GM12878 (cell line): ENCODE results near the gene DIRAS1. TPM values are rescaled to one million over a fixed set of nuclear protein-coding genes. Genes with fewer than 3 reads are reported as not detected.

Experiments
- ATAC-seq: fragments of 200-7000 bp; cut with Tn5 transposase; 3 replicates; pipeline ENCODE4 v1.9.1; 2020; ENCODE audit warnings: mild to moderate bottlenecking, moderate library complexity
- BruUV-seq: library from RNA; stranded (reverse); fragments of 400-500 nt; replicated peaks from 2 replicates; lab custom pipeline; 2021; lab: Mats Ljungman, UMichigan
- CTCF ChIA-PET: fragments of 300-600 bp; sonication (Branson Sonifier 250); formaldehyde crosslinking; extraction: SDS; loops from one replicate; lab custom pipeline; 2021; ENCODE audit warnings: inconsistent platforms; lab: Yijun Ruan, JAX
- POLR2A ChIA-PET: fragments of 350-600 bp; formaldehyde crosslinking; extraction: SDS; loops from one replicate; lab custom pipeline; 2021; ENCODE audit warnings: inconsistent platforms; lab: Charles Lee
- RAD21 ChIA-PET: fragments of 300-600 bp; sonication (Branson Sonifier 250); formaldehyde crosslinking; loops from one replicate; lab custom pipeline; 2023; ENCODE audit warnings: antibody characterized with exemption; ENCODE audit not compliant: unreplicated experiment; lab: Charles Lee
- SMC1A ChIA-PET: fragments of 300-600 bp; sonication (Branson Sonifier 250); formaldehyde crosslinking; loops from one replicate; lab custom pipeline; 2023; ENCODE audit not compliant: unreplicated experiment, uncharacterized antibody; lab: Charles Lee
- DNase-seq: peaks from one replicate; pipeline ENCODE4 v3.0.0-alpha.2; 2011; ENCODE audit warnings: low read depth, low spot score
- FAIRE-seq: peaks from 3 replicates; lab custom pipeline; 2011; peaks lifted over from hg19 to GRCh38; lab: Jason Lieb, UNC
- H2AFZ ChIP-seq: 2 replicates; pipeline ENCODE4 v1.6.0; 2011; ENCODE audit warnings: low read depth, low read length, control low read depth; ENCODE audit not compliant: control insufficient read depth
- H3K27ac ChIP-seq: 2 replicates; pipeline ENCODE4 v1.5.1; 2011; ENCODE audit warnings: control low read depth; ENCODE audit not compliant: control insufficient read depth, insufficient read depth
- H3K27me3 ChIP-seq, 2 experiments: replicated peaks in 1 of 2; 2 replicates each; pipeline versions ENCODE4 v1.6.0 to v1.6.1; 2011; ENCODE audit warnings: low read length in 1 of 2; ENCODE audit not compliant: control insufficient read depth in 2 of 2, insufficient read depth in 2 of 2
- H3K36me3 ChIP-seq, 2 experiments: 2 replicates each; pipeline ENCODE4 v1.5.1; 2011; ENCODE audit warnings: low read length in 1 of 2; ENCODE audit not compliant: control insufficient read depth in 2 of 2, insufficient read depth in 2 of 2
- H3K4me1 ChIP-seq: 2 replicates; pipeline ENCODE4 v1.6.1; 2011; ENCODE audit warnings: mild to moderate bottlenecking, low read length, moderate library complexity, mixed read lengths; ENCODE audit not compliant: control insufficient read depth, insufficient read depth
- H3K4me2 ChIP-seq: 2 replicates; pipeline ENCODE4 v1.6.0; 2011; ENCODE audit warnings: control low read depth; ENCODE audit not compliant: control insufficient read depth, insufficient read depth
- H3K4me3 ChIP-seq: fragments of 200-600 bp; sonication (generic); 2 replicates; pipeline ENCODE4 v1.5.1; 2016
- H3K79me2 ChIP-seq: 2 replicates; pipeline ENCODE4 v1.6.0; 2011; ENCODE audit warnings: low read length; ENCODE audit not compliant: control insufficient read depth, insufficient read depth
- H3K9ac ChIP-seq: 2 replicates; pipeline ENCODE4 v1.8.0; 2011; ENCODE audit warnings: low read length, control low read depth, mixed read lengths; ENCODE audit not compliant: control insufficient read depth, insufficient read depth
- H3K9me3 ChIP-seq: replicated peaks from 3 replicates; pipeline ENCODE4 v1.5.1; 2011; ENCODE audit warnings: mild to moderate bottlenecking, low read length; ENCODE audit not compliant: control insufficient read depth, insufficient read depth
- H4K20me1 ChIP-seq: 2 replicates; pipeline ENCODE4 v1.6.0; 2011; ENCODE audit not compliant: control insufficient read depth, insufficient read depth
- ATF3 ChIP-seq: IDR thresholded peaks from 2 replicates; pipeline ENCODE4 v1.6.1; 2011; ENCODE audit warnings: low read depth, mild to moderate bottlenecking, low read length, moderate library complexity, borderline replicate concordance; ENCODE audit errors: extremely low read depth
- HDAC6 ChIP-seq: fragments of 200-600 bp; sonication (generic); IDR thresholded peaks from one replicate; pipeline ENCODE4 v1.8.0; 2017; ENCODE audit warnings: antibody characterized with exemption; ENCODE audit not compliant: unreplicated experiment
- HDGF ChIP-seq: fragments of 450-650 bp; IDR thresholded peaks from 2 replicates; pipeline ENCODE4 v1.6.1; 2016; ENCODE audit warnings: antibody characterized with exemption
- IKZF1 ChIP-seq: fragments of 450-650 bp; conservative IDR thresholded peaks from 2 replicates; pipeline ENCODE4 v1.6.1; 2017; ENCODE audit warnings: antibody characterized with exemption, mild to moderate bottlenecking
- MEF2B ChIP-seq: fragments of 450-650 bp; IDR thresholded peaks from 2 replicates; pipeline ENCODE4 v1.6.1; 2018; ENCODE audit warnings: mild to moderate bottlenecking, moderate library complexity; ENCODE audit not compliant: partially characterized antibody, poor library complexity, severe bottlenecking
- MLLT1 ChIP-seq: fragments of 450-650 bp; IDR thresholded peaks from 2 replicates; pipeline ENCODE4 v1.6.1; 2016; ENCODE audit warnings: mild to moderate bottlenecking
- NFYB ChIP-seq: IDR thresholded peaks from 2 replicates; pipeline ENCODE4 v1.6.1; 2011; ENCODE audit warnings: low read depth, mild to moderate bottlenecking, low read length, improper control_type of control experiment, moderate library complexity; ENCODE audit not compliant: insufficient read depth
- PKNOX1 ChIP-seq: fragments of 450-650 bp; IDR thresholded peaks from 2 replicates; pipeline ENCODE4 v1.6.1; 2016; ENCODE audit warnings: mild to moderate bottlenecking
- POLR2A ChIP-seq: IDR thresholded peaks from 2 replicates; pipeline ENCODE4 v1.6.1; 2011; ENCODE audit warnings: low read depth, mild to moderate bottlenecking, low read length
- SP1 ChIP-seq: IDR thresholded peaks from one replicate; pipeline ENCODE4 v1.6.1; 2011; ENCODE audit warnings: low read depth, low read length
- TARDBP ChIP-seq: IDR thresholded peaks from 2 replicates; pipeline ENCODE4 v1.6.1; 2016; ENCODE audit warnings: borderline replicate concordance
- YY1 ChIP-seq: IDR thresholded peaks from 2 replicates; pipeline ENCODE4 v1.6.1; 2011; ENCODE audit warnings: low read depth, mild to moderate bottlenecking, low read length
- ZBED1 ChIP-seq: IDR thresholded peaks from 2 replicates; pipeline ENCODE4 v1.6.1; 2016; ENCODE audit warnings: borderline replicate concordance
- WGBS: methylation state at CpG from one replicate; pipeline ENCODE4 v1.1.6; 2016; ENCODE audit warnings: low lambda C conversion rate; ENCODE audit not compliant: insufficient replicate concordance, insufficient coverage; ENCODE audit errors: missing lambda C conversion rate; 5-methylcytosine and 5-hydroxymethylcytosine counted together
- in situ Hi-C: fragments of 300-500 bp; cut with MboI; formaldehyde crosslinking; loops from 9 replicates; pipeline ENCODE4 v1.14.3; 2018; ENCODE audit warnings: mixed read lengths
- intact Hi-C: fragments of 100-400 bp; cut with micrococcal nuclease; formaldehyde crosslinking; loops from one replicate; pipeline ENCODE4 v1.14.2; 2022; ENCODE audit not compliant: unreplicated experiment
- polyA plus RNA-seq, 11 experiments: library from polyadenylated mRNA; depleted of rRNA in 4 of 11; unstranded in 6 of 11; stranded (reverse) in 5 of 11; fragments of >200 nt; fragmentation: Nextera tagmentation in 4 of 11; fragmentation: Illumina TruSeq in 1 of 11; extraction: Ambion mirVana in 4 of 11; extraction: Trizol in 1 of 11; gene quantifications; 1 replicate in 1 of 11; 2 replicates in 10 of 11; pipeline versions ENCODE4 v1.2.1 to v1.2.3, GENCODE V29; 2011 to 2016; ENCODE audit warnings: inconsistent platforms in 2 of 11, missing spikeins in 2 of 11, low read depth in 1 of 11
- total RNA-seq, 4 experiments: library from RNA; depleted of rRNA in 3 of 4; stranded (reverse); fragments of >200 nt in 3 of 4; fragmentation: Illumina TruSeq in 1 of 4; extraction: Trizol in 1 of 4; gene quantifications; 2 replicates each; pipeline versions ENCODE4 v1.2.1 to v1.2.3, GENCODE V29; 2013 to 2021

DIRAS1 gene
- total and polyA plus RNA-seq, 10 of the 15 experiments (the other 5 are each of a cell fraction or from before 2014, with no cell fraction given): 0.04 to 0.18 (median 0.08) TPM; not detected in 3

- no peak for TF ChIP-seq IKZF1
- no peak for TF ChIP-seq HDGF
- no peak for TF ChIP-seq POLR2A
- POLR2A ChIA-PET: interaction anchor here (0.9 kb wide), 1 partner anchor 9 kb away, joined by 3 read pairs; no protein-coding TSS in a partner anchor
- WGBS: 82% methylated on average over 5 of the region's 5 CpGs
- Histone ChIP-seq H4K20me1 (no peaks in the 10 kb centered on the region), H3K9ac (no peak overlapping the region), H2AFZ (no peak overlapping the region), H3K27me3 (no peaks in the 10 kb centered on the region), H3K4me1 (peaks cover 38% of the 10 kb centered on the region), H3K4me2 (no peak overlapping the region), H3K79me2 (peaks cover 31% of the 10 kb centered on the region), H3K9me3 (no peaks in the 10 kb centered on the region; the same call in 2 of the 3 replicates), H3K27ac (no peak overlapping the region), H3K36me3 (no peaks in the 10 kb centered on the region), H3K4me3 (no peak overlapping the region)
- RAD21 ChIA-PET: interaction anchor here (1.7 kb wide), 1 partner anchor 46 kb away, joined by 5 read pairs; no protein-coding TSS in a partner anchor
- FAIRE-seq: no peak
- intact Hi-C loops: no loop called here
- DNase-seq: no peak
- in situ Hi-C loops: no loop called here
- no peak for ATAC-seq
- CTCF ChIA-PET: no interaction called here
- no TSS peak for BruUV-seq
- SMC1A ChIA-PET: interaction anchor here (0.8 to 1.2 kb wide), 2 partner anchors 12 to 17 kb away, joined by 3 read pairs; no protein-coding TSS in a partner anchor
Observed at GRCh38 chr19:2694196-2694595, 27.0 kb downstream of the DIRAS1 start.

- no peak for DNase-seq
- CTCF ChIA-PET: no interaction called here
- TF ChIP-seq ZBED1: no peak
- TF ChIP-seq HDAC6: no peak
- no peak for TF ChIP-seq TARDBP
- no peak for TF ChIP-seq SP1
- TF ChIP-seq ATF3: no peak
- no peak for TF ChIP-seq MLLT1
- no peak for TF ChIP-seq YY1
- no peak for TF ChIP-seq MEF2B
- no peak for TF ChIP-seq NFYB
- TF ChIP-seq PKNOX1: no peak
Observed at GRCh38 chr19:2693492-2694160, 27.5 kb downstream of the DIRAS1 start.

More at GRCh38 chr19:2693492-2694160, 27.5 kb downstream of the DIRAS1 start:
- ATAC-seq (no peak), FAIRE-seq (no peak)
- no peaks in the 10 kb centered on the region; a peak in 1 of 4 replicates for H3K36me3 ChIP-seq
- no peak overlapping the region for H2AFZ ChIP-seq
- H3K4me2 ChIP-seq: no peak overlapping the region
- H3K9ac ChIP-seq: no peak overlapping the region
- BruUV-seq: no TSS peak
- H3K4me1 ChIP-seq: peaks cover 38% of the 10 kb centered on the region
- no peak overlapping the region for H3K4me3 ChIP-seq
- in situ Hi-C loops (no loop called here), intact Hi-C loops (no loop called here)
- POLR2A ChIA-PET: interaction anchor here (0.7 kb wide), 2 partner anchors 8 to 851 kb away, joined by 3 to 5 read pairs; no protein-coding TSS in a partner anchor
- no peaks in the 10 kb centered on the region; the same call in 2 of the 3 replicates for H3K9me3 ChIP-seq
- no peak overlapping the region for H3K27ac ChIP-seq
- 48% methylated on average over 12 of the region's 12 CpGs for WGBS
- RAD21 ChIA-PET: interaction anchor here (1.7 kb wide), 1 partner anchor 45 kb away, joined by 5 read pairs; no protein-coding TSS in a partner anchor
- no peaks in the 10 kb centered on the region for H3K27me3 ChIP-seq
- no peaks in the 10 kb centered on the region for H4K20me1 ChIP-seq
- SMC1A ChIA-PET: interaction anchor here (0.6 to 0.9 kb wide), 3 partner anchors 11 to 166 kb away, joined by 3 read pairs; no protein-coding TSS in a partner anchor
- H3K79me2 ChIP-seq: peaks cover 31% of the 10 kb centered on the region
